Smooth muscle cell (in vitro differentiated cells): ENCODE measurements around the gene CDPF1. TPM values are rescaled to one million over a fixed set of nuclear protein-coding genes. Genes with fewer than 3 reads are reported as not detected.

Experiments used
- DNase-seq: peaks from one replicate; lab custom pipeline; 2025; ENCODE audit not compliant: unreplicated experiment; lab: John Stamatoyannopoulos, UW
- H2AFZ ChIP-seq: fragments of 200-600 bp; sonication (generic); 2 replicates; pipeline ENCODE4 v1.6.0; 2016; ENCODE audit warnings: antibody characterized with exemption, low read depth, mild to moderate bottlenecking
- H3F3A ChIP-seq: fragments of 200-600 bp; sonication (generic); 2 replicates; pipeline ENCODE4 v1.6.0; 2017; ENCODE audit warnings: antibody characterized with exemption, low read depth
- H3K27ac ChIP-seq: fragments of 200-600 bp; sonication (generic); 2 replicates; pipeline ENCODE4 v1.5.1; 2016; ENCODE audit warnings: low read depth, mild to moderate bottlenecking
- H3K27me3 ChIP-seq: fragments of 200-600 bp; sonication (generic); 2 replicates; pipeline ENCODE4 v1.6.1; 2016; ENCODE audit warnings: low read depth, mild to moderate bottlenecking
- H3K36me3 ChIP-seq: fragments of 200-600 bp; sonication (generic); 2 replicates; pipeline ENCODE4 v1.5.1; 2016; ENCODE audit warnings: low read depth
- H3K4me1 ChIP-seq: fragments of 200-600 bp; sonication (generic); 2 replicates; pipeline ENCODE4 v1.5.1; 2016; ENCODE audit warnings: low read depth
- H3K4me2 ChIP-seq: fragments of 200-600 bp; sonication (generic); 2 replicates; pipeline ENCODE4 v1.6.0; 2016; ENCODE audit warnings: mild to moderate bottlenecking
- H3K4me3 ChIP-seq: fragments of 200-600 bp; sonication (generic); 2 replicates; pipeline ENCODE4 v1.5.1; 2016; ENCODE audit warnings: mild to moderate bottlenecking
- H3K79me2 ChIP-seq: fragments of 200-600 bp; sonication (generic); 2 replicates; pipeline ENCODE4 v1.6.0; 2016; ENCODE audit warnings: low read depth, mild to moderate bottlenecking
- H3K9ac ChIP-seq: fragments of 200-600 bp; sonication (generic); 2 replicates; pipeline ENCODE4 v1.6.0; 2016; ENCODE audit warnings: low read depth
- H3K9me3 ChIP-seq: fragments of 200-600 bp; sonication (generic); replicated peaks from 2 replicates; pipeline ENCODE4 v1.5.1; 2016; ENCODE audit warnings: low read depth
- H4K20me1 ChIP-seq: fragments of 200-600 bp; sonication (generic); 2 replicates; pipeline ENCODE4 v1.6.0; 2016; ENCODE audit warnings: low read depth
- CTCF ChIP-seq: fragments of 200-600 bp; sonication (generic); IDR thresholded peaks from 2 replicates; pipeline ENCODE4 v1.5.1; 2017; ENCODE audit warnings: borderline replicate concordance, mild to moderate bottlenecking, antibody characterized with exemption; ENCODE audit not compliant: insufficient read depth, poor library complexity, severe bottlenecking
- WGBS: methylation state at CpG from one replicate; pipeline ENCODE4 v1.1.7; 2016; ENCODE audit warnings: low lambda C conversion rate; 5-methylcytosine and 5-hydroxymethylcytosine counted together
- polyA plus RNA-seq: library from polyadenylated mRNA; unstranded; fragments of >200 nt; fragmentation: Nextera tagmentation; extraction: Ambion mirVana; gene quantifications from 2 replicates; pipeline ENCODE4 v1.2.1, GENCODE V29; 2016
- total RNA-seq: library from RNA; depleted of rRNA; stranded (reverse); fragments of >200 nt; gene quantifications from 2 replicates; pipeline ENCODE4 v1.2.3, GENCODE V29; 2014

The CDPF1 gene
- total and polyA plus RNA-seq, 2 experiments from 2014 or later: 9.6 to 11.6 TPM

GRCh38 chr22:46280063-46280817 lies 30.1 kb upstream of the CDPF1 start:
- no peaks in the 10 kb centered on the region for H4K20me1 ChIP-seq
- no peaks in the 10 kb centered on the region for H3K4me1 ChIP-seq
- no peaks in the 10 kb centered on the region for H3K27me3 ChIP-seq
- no peak overlapping the region for H3K9ac ChIP-seq
- no peaks in the 10 kb centered on the region for H3F3A ChIP-seq
- peaks cover 4% of the 10 kb centered on the region for H3K36me3 ChIP-seq
- H3K27ac ChIP-seq: no peak overlapping the region
- no peak for TF ChIP-seq CTCF
- 95% methylated on average over 12 of the region's 12 CpGs for whole genome bisulfite sequencing
- no peaks in the 10 kb centered on the region for H3K79me2 ChIP-seq
- H3K9me3 ChIP-seq: no peaks in the 10 kb centered on the region
- no peak overlapping the region for H3K4me2 ChIP-seq
- no peak overlapping the region for H3K4me3 ChIP-seq
- DNase-seq: no peak
- no peak overlapping the region for H2AFZ ChIP-seq

DNA sequence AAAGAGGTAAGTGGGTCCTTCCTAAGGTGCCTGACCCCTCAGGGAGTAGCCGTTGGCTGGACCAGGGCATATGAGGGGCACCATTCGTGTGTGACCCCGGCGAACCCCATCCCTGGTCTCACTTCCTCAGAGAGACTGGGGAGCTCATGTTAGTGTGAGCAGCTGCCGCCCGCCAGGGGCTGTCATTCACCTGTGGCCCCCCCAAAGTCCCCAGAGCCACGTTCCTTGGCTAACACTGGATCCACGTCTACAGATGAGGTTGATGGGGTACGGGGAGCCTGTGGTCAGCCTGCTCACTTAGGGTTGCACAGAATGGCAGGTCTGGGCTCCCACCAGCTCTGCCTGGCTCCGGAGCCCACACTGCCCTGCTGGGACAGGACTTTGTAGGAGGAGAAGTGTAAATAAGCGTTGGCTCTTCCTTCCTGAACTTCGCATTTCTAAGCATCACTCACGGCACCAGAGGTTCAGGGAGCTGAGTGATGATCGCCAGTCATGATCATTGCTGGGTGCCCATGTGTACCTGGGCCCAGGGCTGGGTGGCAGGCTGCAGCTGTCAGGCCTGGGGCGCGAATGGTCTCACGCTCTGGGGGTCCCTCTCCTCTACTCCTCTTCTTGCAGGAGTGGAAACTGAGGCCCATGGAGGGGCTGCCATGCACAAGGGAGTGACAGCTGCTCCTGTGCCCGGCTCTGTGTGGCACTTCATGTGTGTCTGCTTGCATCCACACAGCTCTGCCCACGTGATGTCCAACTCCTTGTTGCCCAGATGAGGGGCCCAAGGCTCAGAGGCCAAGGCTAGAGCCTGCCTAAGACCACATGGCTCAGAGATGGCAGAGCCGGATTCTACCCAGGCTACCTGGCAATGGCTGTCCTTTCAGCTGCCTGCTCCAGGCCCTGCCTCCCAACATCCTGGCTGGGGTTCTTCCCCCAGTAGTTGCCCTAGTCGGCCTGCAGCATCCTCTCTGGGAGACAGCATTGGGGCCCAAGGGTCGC lies 28.9 kb upstream of the CDPF1 start:
- Histone ChIP-seq H3K9ac (no peak overlapping the region), H3K4me2 (no peak overlapping the region), H3K79me2 (no peaks in the 10 kb centered on the region), H3K27ac (no peak overlapping the region), H2AFZ (no peak overlapping the region), H3K4me3 (no peak overlapping the region), H4K20me1 (no peaks in the 10 kb centered on the region), H3K27me3 (no peaks in the 10 kb centered on the region), H3F3A (no peaks in the 10 kb centered on the region), H3K9me3 (no peaks in the 10 kb centered on the region), H3K4me1 (no peaks in the 10 kb centered on the region), H3K36me3 (peaks cover 13% of the 10 kb centered on the region)
- DNase-seq: no peak
- no peak for TF ChIP-seq CTCF
- 99% methylated on average over 22 of the region's 22 CpGs for WGBS

- H3K4me2 ChIP-seq: no peak overlapping the region
- H3K36me3 ChIP-seq: peaks cover 13% of the 10 kb centered on the region
- no peaks in the 10 kb centered on the region for H3F3A ChIP-seq
- H3K9ac ChIP-seq: no peak overlapping the region
- H3K27ac ChIP-seq: no peak overlapping the region
- H3K4me3 ChIP-seq: no peak overlapping the region
- no peaks in the 10 kb centered on the region for H4K20me1 ChIP-seq
- H2AFZ ChIP-seq: no peak overlapping the region
- TF ChIP-seq CTCF: no peak
- 99% methylated on average over 7 of the region's 7 CpGs for WGBS
- H3K79me2 ChIP-seq: no peaks in the 10 kb centered on the region
- H3K4me1 ChIP-seq: no peaks in the 10 kb centered on the region
- H3K9me3 ChIP-seq: no peaks in the 10 kb centered on the region
- no peaks in the 10 kb centered on the region for H3K27me3 ChIP-seq
- DNase-seq: no peak
These were observed 26.5 kb upstream of the CDPF1 start for GRCh38 chr22:46276563-46276962.
